ENCODE measurements around the gene AP4B1.

AP4B1 gene

DNA sequence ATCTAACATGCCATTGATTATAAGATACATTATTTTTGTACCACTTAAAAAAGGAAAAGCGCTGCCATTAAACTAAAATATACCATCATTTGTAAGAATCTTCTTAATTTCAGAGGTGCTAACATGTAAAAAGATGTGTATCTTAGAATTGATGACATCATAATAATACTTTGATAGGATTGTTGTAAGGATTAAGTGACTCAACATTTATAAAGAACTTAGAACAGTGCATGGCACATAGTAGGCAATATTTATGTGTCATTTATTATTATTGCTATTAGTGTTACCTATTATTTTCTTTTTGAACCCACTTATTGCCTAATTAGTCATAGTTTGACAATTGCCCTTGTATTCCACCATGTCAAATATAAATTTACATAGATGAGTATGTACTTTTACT is 46.3 kb upstream of the AP4B1 start:
- TF ChIP-seq SP2 (tag by site-specific recombination; IDR thresholded peaks at IDR 0.05), result no peak
- TF ChIP-seq ZFHX2 (tag by site-specific recombination; conservative IDR thresholded peaks at IDR 0.05), result no peak
- TF ChIP-seq ZNF629 (tag by site-specific recombination; IDR thresholded peaks at IDR 0.05), result peak; percentile 51
- TF ChIP-seq ZNF211 (tag by site-specific recombination; IDR thresholded peaks at IDR 0.05; ENCODE audit: low read depth), result no peak
- TF ChIP-seq, protein P1, sequence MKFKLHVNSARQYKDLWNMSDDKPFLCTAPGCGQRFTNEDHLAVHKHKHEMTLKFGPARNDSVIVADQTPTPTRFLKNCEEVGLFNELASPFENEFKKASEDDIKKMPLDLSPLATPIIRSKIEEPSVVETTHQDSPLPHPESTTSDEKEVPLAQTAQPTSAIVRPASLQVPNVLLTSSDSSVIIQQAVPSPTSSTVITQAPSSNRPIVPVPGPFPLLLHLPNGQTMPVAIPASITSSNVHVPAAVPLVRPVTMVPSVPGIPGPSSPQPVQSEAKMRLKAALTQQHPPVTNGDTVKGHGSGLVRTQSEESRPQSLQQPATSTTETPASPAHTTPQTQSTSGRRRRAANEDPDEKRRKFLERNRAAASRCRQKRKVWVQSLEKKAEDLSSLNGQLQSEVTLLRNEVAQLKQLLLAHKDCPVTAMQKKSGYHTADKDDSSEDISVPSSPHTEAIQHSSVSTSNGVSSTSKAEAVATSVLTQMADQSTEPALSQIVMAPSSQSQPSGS (tag by site-specific recombination; IDR thresholded peaks at IDR 0.05; ENCODE audit: low read depth), result peak; percentile 90
- ChIA-PET CTCF (interaction anchor here (1.3 kb wide), 1 partner anchor 332 kb away, joined by 3 read pairs; no protein-coding TSS in a partner anchor), POLR2A (no interaction called here)
- Histone ChIP-seq H3K27ac (ENCODE audit: extremely low read depth, low read depth, low read length) (no peak overlapping the region), H3K36me3 (ENCODE audit: control insufficient read depth in 2 of 2, insufficient read depth in 1 of 2, low read length in 2 of 2) (peaks cover 12 to 19% of the 10 kb centered on the region in 2 experiments), H3K4me1 (ENCODE audit: control insufficient read depth, insufficient read depth, low read length) (peaks cover 19% of the 10 kb centered on the region; the same call in 1 of the 2 replicates), H3K4me3 (ENCODE audit: low read depth, low read length) (no peak overlapping the region), H3K9me3 (ENCODE audit: control insufficient read depth, insufficient read depth, low read depth, low read length) (no peaks in the 10 kb centered on the region)

DNA sequence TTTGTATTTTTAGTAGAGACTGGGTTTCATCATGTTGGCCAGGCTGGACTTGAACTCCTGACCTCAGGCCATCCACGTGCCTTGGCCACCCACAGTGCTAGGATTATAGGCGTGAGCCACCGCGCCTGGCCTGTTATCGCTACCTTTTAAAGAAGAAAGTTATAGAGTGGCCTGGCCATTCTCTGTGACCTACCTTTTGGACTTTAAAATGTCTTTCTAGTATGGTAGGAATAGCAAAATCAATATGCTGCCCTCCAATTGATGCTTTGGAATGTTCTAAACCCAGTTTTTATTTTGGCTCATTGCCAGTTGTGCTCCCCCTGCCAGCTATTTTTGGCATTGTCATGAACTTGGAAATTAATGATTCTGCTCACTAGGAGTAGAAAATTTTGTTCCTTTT is 44.4 kb upstream of the AP4B1 start:
- no peak overlapping the region for H3K27ac ChIP-seq (ENCODE audit: extremely low read depth, low read depth, low read length)
- CTCF ChIA-PET, result interaction anchor here (0.7 to 1.4 kb wide), 7 partner anchors 10 to 877 kb away, joined by 3 to 5 read pairs (median 3); partner anchors contain the start of gene OLFML3
- H3K9me3 ChIP-seq (ENCODE audit: control insufficient read depth, insufficient read depth, low read depth, low read length), result no peaks in the 10 kb centered on the region
- H3K4me3 ChIP-seq (ENCODE audit: low read depth, low read length), result no peak overlapping the region
- H3K4me1 ChIP-seq (ENCODE audit: control insufficient read depth, insufficient read depth, low read length), result peaks cover 19% of the 10 kb centered on the region; the same call in 1 of the 2 replicates
- peaks cover 1 to 7% of the 10 kb centered on the region in 2 experiments; a peak in 2 of 3 replicates for H3K36me3 ChIP-seq (ENCODE audit: control insufficient read depth in 2 of 2, insufficient read depth in 1 of 2, low read length in 2 of 2)
- POLR2A ChIA-PET, result interaction anchor here (0.7 kb wide), 1 partner anchor 18 kb away, joined by 3 read pairs; no protein-coding TSS in a partner anchor
- TF ChIP-seq, protein P2, sequence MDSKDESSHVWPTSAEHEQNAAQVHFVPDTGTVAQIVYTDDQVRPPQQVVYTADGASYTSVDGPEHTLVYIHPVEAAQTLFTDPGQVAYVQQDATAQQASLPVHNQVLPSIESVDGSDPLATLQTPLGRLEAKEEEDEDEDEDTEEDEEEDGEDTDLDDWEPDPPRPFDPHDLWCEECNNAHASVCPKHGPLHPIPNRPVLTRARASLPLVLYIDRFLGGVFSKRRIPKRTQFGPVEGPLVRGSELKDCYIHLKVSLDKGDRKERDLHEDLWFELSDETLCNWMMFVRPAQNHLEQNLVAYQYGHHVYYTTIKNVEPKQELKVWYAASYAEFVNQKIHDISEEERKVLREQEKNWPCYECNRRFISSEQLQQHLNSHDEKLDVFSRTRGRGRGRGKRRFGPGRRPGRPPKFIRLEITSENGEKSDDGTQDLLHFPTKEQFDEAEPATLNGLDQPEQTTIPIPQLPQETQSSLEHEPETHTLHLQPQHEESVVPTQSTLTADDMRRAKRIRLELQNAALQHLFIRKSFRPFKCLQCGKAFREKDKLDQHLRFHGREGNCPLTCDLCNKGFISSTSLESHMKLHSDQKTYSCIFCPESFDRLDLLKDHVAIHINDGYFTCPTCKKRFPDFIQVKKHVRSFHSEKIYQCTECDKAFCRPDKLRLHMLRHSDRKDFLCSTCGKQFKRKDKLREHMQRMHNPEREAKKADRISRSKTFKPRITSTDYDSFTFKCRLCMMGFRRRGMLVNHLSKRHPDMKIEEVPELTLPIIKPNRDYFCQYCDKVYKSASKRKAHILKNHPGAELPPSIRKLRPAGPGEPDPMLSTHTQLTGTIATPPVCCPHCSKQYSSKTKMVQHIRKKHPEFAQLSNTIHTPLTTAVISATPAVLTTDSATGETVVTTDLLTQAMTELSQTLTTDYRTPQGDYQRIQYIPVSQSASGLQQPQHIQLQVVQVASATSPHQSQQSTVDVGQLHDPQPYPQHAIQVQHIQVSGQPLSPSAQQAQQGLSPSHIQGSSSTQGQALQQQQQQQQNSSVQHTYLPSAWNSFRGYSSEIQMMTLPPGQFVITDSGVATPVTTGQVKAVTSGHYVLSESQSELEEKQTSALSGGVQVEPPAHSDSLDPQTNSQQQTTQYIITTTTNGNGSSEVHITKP (tag by site-specific recombination; IDR thresholded peaks at IDR 0.05), result peak; percentile 22; the same call in 1 of the 2 replicates
- TF ChIP-seq, protein P3, sequence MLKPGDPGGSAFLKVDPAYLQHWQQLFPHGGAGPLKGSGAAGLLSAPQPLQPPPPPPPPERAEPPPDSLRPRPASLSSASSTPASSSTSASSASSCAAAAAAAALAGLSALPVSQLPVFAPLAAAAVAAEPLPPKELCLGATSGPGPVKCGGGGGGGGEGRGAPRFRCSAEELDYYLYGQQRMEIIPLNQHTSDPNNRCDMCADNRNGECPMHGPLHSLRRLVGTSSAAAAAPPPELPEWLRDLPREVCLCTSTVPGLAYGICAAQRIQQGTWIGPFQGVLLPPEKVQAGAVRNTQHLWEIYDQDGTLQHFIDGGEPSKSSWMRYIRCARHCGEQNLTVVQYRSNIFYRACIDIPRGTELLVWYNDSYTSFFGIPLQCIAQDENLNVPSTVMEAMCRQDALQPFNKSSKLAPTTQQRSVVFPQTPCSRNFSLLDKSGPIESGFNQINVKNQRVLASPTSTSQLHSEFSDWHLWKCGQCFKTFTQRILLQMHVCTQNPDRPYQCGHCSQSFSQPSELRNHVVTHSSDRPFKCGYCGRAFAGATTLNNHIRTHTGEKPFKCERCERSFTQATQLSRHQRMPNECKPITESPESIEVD (tag by site-specific recombination; IDR thresholded peaks at IDR 0.05), result peak; percentile 46; the same call in 1 of the 2 replicates
- TF ChIP-seq ZNF660 (tag by site-specific recombination; IDR thresholded peaks at IDR 0.05) (peak; percentile 50; the same call in 1 of the 2 replicates), REPIN1 (tag by site-specific recombination; IDR thresholded peaks at IDR 0.05; ENCODE audit: low read depth) (no peak), SALL2 (tag by site-specific recombination; IDR thresholded peaks at IDR 0.05; ENCODE audit: borderline replicate concordance) (no peak), ZNF549 (tag by site-specific recombination; IDR thresholded peaks at IDR 0.05) (0 out of 2 replicates have a peak, but pooled peaks have one; percentile 19), ZNF2 (tag by site-specific recombination; IDR thresholded peaks at IDR 0.05) (no peak), BCL11A (tag by site-specific recombination; IDR thresholded peaks at IDR 0.05; ENCODE audit: low read depth) (no peak), ZBTB21 (tag by site-specific recombination; IDR thresholded peaks at IDR 0.05) (no peak), KLF10 (tag by site-specific recombination; IDR thresholded peaks at IDR 0.05) (0 out of 2 replicates have a peak, but pooled peaks have one; percentile 32), ZNF560 (tag by site-specific recombination; IDR thresholded peaks at IDR 0.05; ENCODE audit: borderline replicate concordance) (no peak)
- TF ChIP-seq, protein P4, sequence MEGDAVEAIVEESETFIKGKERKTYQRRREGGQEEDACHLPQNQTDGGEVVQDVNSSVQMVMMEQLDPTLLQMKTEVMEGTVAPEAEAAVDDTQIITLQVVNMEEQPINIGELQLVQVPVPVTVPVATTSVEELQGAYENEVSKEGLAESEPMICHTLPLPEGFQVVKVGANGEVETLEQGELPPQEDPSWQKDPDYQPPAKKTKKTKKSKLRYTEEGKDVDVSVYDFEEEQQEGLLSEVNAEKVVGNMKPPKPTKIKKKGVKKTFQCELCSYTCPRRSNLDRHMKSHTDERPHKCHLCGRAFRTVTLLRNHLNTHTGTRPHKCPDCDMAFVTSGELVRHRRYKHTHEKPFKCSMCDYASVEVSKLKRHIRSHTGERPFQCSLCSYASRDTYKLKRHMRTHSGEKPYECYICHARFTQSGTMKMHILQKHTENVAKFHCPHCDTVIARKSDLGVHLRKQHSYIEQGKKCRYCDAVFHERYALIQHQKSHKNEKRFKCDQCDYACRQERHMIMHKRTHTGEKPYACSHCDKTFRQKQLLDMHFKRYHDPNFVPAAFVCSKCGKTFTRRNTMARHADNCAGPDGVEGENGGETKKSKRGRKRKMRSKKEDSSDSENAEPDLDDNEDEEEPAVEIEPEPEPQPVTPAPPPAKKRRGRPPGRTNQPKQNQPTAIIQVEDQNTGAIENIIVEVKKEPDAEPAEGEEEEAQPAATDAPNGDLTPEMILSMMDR (tag by site-specific recombination; IDR thresholded peaks at IDR 0.05), result 0 out of 2 replicates have a peak, but pooled peaks have one; percentile 8
- TF ChIP-seq, protein P5, sequence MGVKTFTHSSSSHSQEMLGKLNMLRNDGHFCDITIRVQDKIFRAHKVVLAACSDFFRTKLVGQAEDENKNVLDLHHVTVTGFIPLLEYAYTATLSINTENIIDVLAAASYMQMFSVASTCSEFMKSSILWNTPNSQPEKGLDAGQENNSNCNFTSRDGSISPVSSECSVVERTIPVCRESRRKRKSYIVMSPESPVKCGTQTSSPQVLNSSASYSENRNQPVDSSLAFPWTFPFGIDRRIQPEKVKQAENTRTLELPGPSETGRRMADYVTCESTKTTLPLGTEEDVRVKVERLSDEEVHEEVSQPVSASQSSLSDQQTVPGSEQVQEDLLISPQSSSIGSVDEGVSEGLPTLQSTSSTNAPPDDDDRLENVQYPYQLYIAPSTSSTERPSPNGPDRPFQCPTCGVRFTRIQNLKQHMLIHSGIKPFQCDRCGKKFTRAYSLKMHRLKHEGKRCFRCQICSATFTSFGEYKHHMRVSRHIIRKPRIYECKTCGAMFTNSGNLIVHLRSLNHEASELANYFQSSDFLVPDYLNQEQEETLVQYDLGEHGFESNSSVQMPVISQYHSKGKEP (tag by site-specific recombination; IDR thresholded peaks at IDR 0.05), result 0 out of 2 replicates have a peak, but pooled peaks have one; percentile 42
- TF ChIP-seq, protein P6, sequence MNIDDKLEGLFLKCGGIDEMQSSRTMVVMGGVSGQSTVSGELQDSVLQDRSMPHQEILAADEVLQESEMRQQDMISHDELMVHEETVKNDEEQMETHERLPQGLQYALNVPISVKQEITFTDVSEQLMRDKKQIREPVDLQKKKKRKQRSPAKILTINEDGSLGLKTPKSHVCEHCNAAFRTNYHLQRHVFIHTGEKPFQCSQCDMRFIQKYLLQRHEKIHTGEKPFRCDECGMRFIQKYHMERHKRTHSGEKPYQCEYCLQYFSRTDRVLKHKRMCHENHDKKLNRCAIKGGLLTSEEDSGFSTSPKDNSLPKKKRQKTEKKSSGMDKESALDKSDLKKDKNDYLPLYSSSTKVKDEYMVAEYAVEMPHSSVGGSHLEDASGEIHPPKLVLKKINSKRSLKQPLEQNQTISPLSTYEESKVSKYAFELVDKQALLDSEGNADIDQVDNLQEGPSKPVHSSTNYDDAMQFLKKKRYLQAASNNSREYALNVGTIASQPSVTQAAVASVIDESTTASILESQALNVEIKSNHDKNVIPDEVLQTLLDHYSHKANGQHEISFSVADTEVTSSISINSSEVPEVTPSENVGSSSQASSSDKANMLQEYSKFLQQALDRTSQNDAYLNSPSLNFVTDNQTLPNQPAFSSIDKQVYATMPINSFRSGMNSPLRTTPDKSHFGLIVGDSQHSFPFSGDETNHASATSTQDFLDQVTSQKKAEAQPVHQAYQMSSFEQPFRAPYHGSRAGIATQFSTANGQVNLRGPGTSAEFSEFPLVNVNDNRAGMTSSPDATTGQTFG (tag by site-specific recombination; IDR thresholded peaks at IDR 0.05; ENCODE audit: borderline replicate concordance), result no peak
